Natural killer cell (primary cell): ENCODE data around the gene EIF4EBP2. TPM values are rescaled to one million over a fixed set of nuclear protein-coding genes. Genes with fewer than 3 reads are reported as not detected.
A peak's percentile ranks its signal among the peaks of the same experiment; 100 is the strongest.

Source experiments
- ATAC-seq, 3 donors: fragments of 150-1000 bp in 2 of 3; fragments of 200-7000 bp in 1 of 3; cut with Tn5 transposase; 1 replicate in 1 of 3; 2 replicates in 2 of 3; pipeline ENCODE4 v1.10.0; 2021; ENCODE audit warnings: mild to moderate bottlenecking in 2 of 3, moderate library complexity in 2 of 3
- DNase-seq, 2 donors: peaks; one replicate each; pipeline versions ENCODE4 v3.0.0 to v3.0.0-alpha.2; 2013 to 2021; ENCODE audit warnings: mixed read lengths in 1 of 2
- H3K27ac ChIP-seq: one replicate; pipeline ENCODE4 v1.5.1; 2013; ENCODE audit warnings: mild to moderate bottlenecking, low read length
- H3K27me3 ChIP-seq: one replicate; pipeline ENCODE4 v1.6.1; 2013; ENCODE audit warnings: low read length; ENCODE audit not compliant: control insufficient read depth, insufficient read depth
- H3K36me3 ChIP-seq: one replicate; pipeline ENCODE4 v1.6.1; 2013; ENCODE audit warnings: low read length; ENCODE audit not compliant: control insufficient read depth, insufficient read depth
- H3K4me1 ChIP-seq: one replicate; pipeline ENCODE4 v1.6.1; 2013; ENCODE audit warnings: low read length; ENCODE audit not compliant: control insufficient read depth, insufficient read depth
- H3K4me3 ChIP-seq: one replicate; pipeline ENCODE4 v1.5.1; 2013; ENCODE audit warnings: low read length
- H3K9me3 ChIP-seq: one replicate; pipeline ENCODE4 v1.6.1; 2013; ENCODE audit warnings: low read length; ENCODE audit not compliant: control insufficient read depth, insufficient read depth
- H3K27ac Mint-ChIP-seq, 2 donors: one replicate each; pipeline ENCODE4 v1.8.0; 2022; ENCODE audit warnings: mild to moderate bottlenecking in 2 of 2, mixed read lengths in 2 of 2, moderate library complexity in 1 of 2
- H3K27me3 Mint-ChIP-seq, 2 donors: one replicate each; pipeline ENCODE4 v1.8.0; 2022; ENCODE audit warnings: low read depth in 2 of 2, mixed read lengths in 2 of 2
- H3K36me3 Mint-ChIP-seq: one replicate; pipeline ENCODE4 v1.8.0; 2022; ENCODE audit warnings: mixed read lengths
- H3K4me1 Mint-ChIP-seq, 2 donors: one replicate each; pipeline ENCODE4 v1.8.0; 2022; ENCODE audit warnings: mixed read lengths in 2 of 2
- H3K4me3 Mint-ChIP-seq: one replicate; pipeline ENCODE4 v1.8.0; 2022; ENCODE audit warnings: mild to moderate bottlenecking, moderate library complexity, mixed read lengths
- H3K9me3 Mint-ChIP-seq, 2 donors: one replicate each; pipeline ENCODE4 v1.8.0; 2022; ENCODE audit warnings: mixed read lengths in 2 of 2
- CTCF ChIP-seq: fragments of 200-600 bp; IDR thresholded peaks from one replicate; pipeline ENCODE4 v1.8.0; 2022; ENCODE audit warnings: antibody characterized with exemption
- WGBS: methylation state at CpG from one replicate; pipeline ENCODE4 v1.1.7; 2013; ENCODE audit warnings: missing lambda C conversion rate; ENCODE audit not compliant: insufficient coverage; 5-methylcytosine and 5-hydroxymethylcytosine counted together
- intact Hi-C: fragments of 100-400 bp; cut with micrococcal nuclease; formaldehyde crosslinking; loops from one replicate; pipeline ENCODE4 v1.14.2; 2022
- total RNA-seq, 4 donors: library from RNA; stranded (reverse); fragments of 120-200 nt in 1 of 4; gene quantifications; one replicate each; pipeline versions ENCODE4 v1.2.3 to v1.2.4, GENCODE V29; 2013 to 2022

Gene EIF4EBP2
- total RNA-seq, 3 donors from 2014 or later (not counting 1 experiment from before 2014, with no cell fraction given): 60.6 to 71.6 (median 71.1) TPM

- TF ChIP-seq CTCF: no peak
- intact Hi-C loops: no loop called here
- H3K27me3 Mint-ChIP-seq: peaks cover 25 to 29% of the 10 kb centered on the region in 2 donors
- peaks cover 14% of the 10 kb centered on the region for H3K4me1 ChIP-seq
- ATAC-seq (peak in 2 of 3 donors; percentile 18 to 54), DNase-seq (peak in 1 of 2 donors; percentile 20)
- H3K27ac Mint-ChIP-seq: no peak overlapping the region
- H3K9me3 ChIP-seq: no peaks in the 10 kb centered on the region
- WGBS: 6% methylated on average over 69 of the region's 69 CpGs
- peaks cover 27% of the 10 kb centered on the region for H3K27me3 ChIP-seq
- H3K4me3 Mint-ChIP-seq: peak overlapping the region; percentile 72
- peaks cover 7 to 17% of the 10 kb centered on the region in 2 donors for H3K4me1 Mint-ChIP-seq
- H3K36me3 Mint-ChIP-seq: no peaks in the 10 kb centered on the region
- H3K36me3 ChIP-seq: no peaks in the 10 kb centered on the region
- H3K4me3 ChIP-seq: no peak overlapping the region
- H3K9me3 Mint-ChIP-seq: no peaks in the 10 kb centered on the region
- no peak overlapping the region for H3K27ac ChIP-seq
Measured at GRCh38 chr10:70440296-70441160, 36.6 kb downstream of the EIF4EBP2 start.

GRCh38 chr10:70441161-70441894, 37.4 kb downstream of the EIF4EBP2 start, which contains the start of gene NODAL:
TSS of gene NODAL (minus strand) at chr10:70441681. CDS start at chr10:70441667, 14 bp downstream.
- no peak for TF ChIP-seq CTCF
- peaks cover 14% of the 10 kb centered on the region for H3K4me1 ChIP-seq
- intact Hi-C loops: no loop called here
- peaks cover 27% of the 10 kb centered on the region for H3K27me3 ChIP-seq
- Mint-ChIP-seq H3K27ac (no peak within 1 kb of the TSS), H3K9me3 (no peaks in the 10 kb centered on the region), H3K36me3 (no peaks in the 10 kb centered on the region), H3K27me3 (peaks cover 25 to 29% of the 10 kb centered on the region in 2 donors), H3K4me1 (peaks cover 7 to 17% of the 10 kb centered on the region in 2 donors), H3K4me3 (peak within 1 kb of the TSS; percentile 72)
- H3K4me3 ChIP-seq: no peak within 1 kb of the TSS
- no peaks in the 10 kb centered on the region for H3K36me3 ChIP-seq
- DNase-seq: peak in 1 of 2 donors; percentile 19
- 7% methylated on average over 60 of the region's 60 CpGs for WGBS
- no peak within 1 kb of the TSS for H3K27ac ChIP-seq
- H3K9me3 ChIP-seq: no peaks in the 10 kb centered on the region
- peak in 2 of 3 donors; percentile 18 to 60 for ATAC-seq

GRCh38 chr10:70441895-70442309, 38.0 kb downstream of the EIF4EBP2 start:
- DNase-seq: no peak
- Histone ChIP-seq H3K4me1 (peaks cover 14% of the 10 kb centered on the region), H3K27me3 (peaks cover 27% of the 10 kb centered on the region), H3K4me3 (no peak overlapping the region), H3K27ac (no peak overlapping the region), H3K9me3 (no peaks in the 10 kb centered on the region), H3K36me3 (no peaks in the 10 kb centered on the region)
- no peak for TF ChIP-seq CTCF
- Mint-ChIP-seq H3K4me3 (no peak overlapping the region), H3K4me1 (peaks cover 7 to 17% of the 10 kb centered on the region in 2 donors), H3K36me3 (no peaks in the 10 kb centered on the region), H3K27me3 (peaks cover 25 to 29% of the 10 kb centered on the region in 2 donors), H3K9me3 (no peaks in the 10 kb centered on the region), H3K27ac (no peak overlapping the region)
- ATAC-seq: no peak
- intact Hi-C loops: no loop called here
- WGBS: 28% methylated on average over 12 of the region's 12 CpGs
